Cardiac septum (tissue), 1 donor: ENCODE data around the gene ALKBH2. TPM values are rescaled to one million over a fixed set of nuclear protein-coding genes. Genes with fewer than 3 reads are reported as not detected.

Experiments
- DNase-seq: peaks from one replicate; pipeline ENCODE4 v3.0.0-alpha.2; 2020; ENCODE audit warnings: low spot score
- intact Hi-C: fragments of 100-400 bp; cut with DNase I; formaldehyde crosslinking; loops from one replicate; pipeline ENCODE4 v1.14.0; 2022
- total RNA-seq: library from RNA; stranded (reverse); fragmentation: NEBNext Ultra II Directional; extraction: Animal tissue kit (Norgen Biotek cat#: 25700); gene quantifications from one replicate; pipeline ENCODE4 v1.2.1, GENCODE V29; 2021
- donor health status: DM: no; HTN: no; CAD: no.

The ALKBH2 gene
- total RNA-seq, 1 donor from 2014 or later = 9.7 TPM

GRCh38 chr12:109047081-109047805 is 46.0 kb downstream of the ALKBH2 start:
- intact Hi-C loops = no loop called here
- DNase-seq = no peak

GRCh38 chr12:109044241-109044640 is 49.0 kb downstream of the ALKBH2 start:
- DNase-seq = no peak
- intact Hi-C loops = no loop called here

Other genes starting within 250 kb of the ALKBH2 start
- 50.6 TPM for gene SSH1, start 235.9 kb downstream of the ALKBH2 start, total RNA-seq
- not detected for gene DAO, start 213.4 kb downstream of the ALKBH2 start, total RNA-seq
- gene SVOP, start 72.4 kb downstream of the ALKBH2 start, total RNA-seq = 1.9 TPM
- gene USP30, start 40.9 kb downstream of the ALKBH2 start, total RNA-seq = 15.9 TPM
- 25.5 TPM for gene UNG, start 4.1 kb upstream of the ALKBH2 start, total RNA-seq
- gene ACACB, start 23.1 kb upstream of the ALKBH2 start, total RNA-seq = 64.5 TPM
- not detected for gene FOXN4, start 215.8 kb upstream of the ALKBH2 start, total RNA-seq